OCI-LY7 (cell line): Measurements from ENCODE around the gene HIGD2B. TPM values are rescaled to one million over a fixed set of nuclear protein-coding genes. Genes with fewer than 3 reads are reported as not detected.

Experiments
- BruUV-seq: library from RNA; stranded (reverse); fragments of 400-500 nt; replicated peaks from 2 replicates; lab custom pipeline; 2021; lab: Mats Ljungman, UMichigan
- CTCF ChIA-PET: fragments of 300-600 bp; sonication (Branson Sonifier 250); formaldehyde crosslinking; loops from one replicate; lab custom pipeline; 2022; ENCODE audit warnings: antibody characterized with exemption; ENCODE audit not compliant: unreplicated experiment; lab: Charles Lee
- POLR2A ChIA-PET: fragments of 300-600 bp; sonication (Branson Sonifier 250); formaldehyde crosslinking; loops from one replicate; lab custom pipeline; 2022; ENCODE audit warnings: antibody characterized with exemption; lab: Charles Lee
- DNase-seq: peaks from one replicate; pipeline ENCODE4 v3.0.0-alpha.2; 2015; ENCODE audit warnings: low spot score
- H2AFZ ChIP-seq: fragments of 200-600 bp; sonication (generic), shearing (Covaris generic); 2 replicates; pipeline ENCODE4 v1.6.1; 2014; ENCODE audit warnings: mild to moderate bottlenecking, antibody characterized with exemption, low read length, moderate library complexity
- H3K27ac ChIP-seq: fragments of 200-600 bp; sonication (generic); 2 replicates; pipeline ENCODE4 v1.5.1; 2014; ENCODE audit warnings: mixed run types, low read depth, mild to moderate bottlenecking, moderate library complexity, low read length, inconsistent platforms; ENCODE audit not compliant: poor library complexity, severe bottlenecking
- H3K36me3 ChIP-seq: fragments of 200-600 bp; sonication (generic); 2 replicates; pipeline ENCODE4 v1.6.1; 2014; ENCODE audit warnings: mild to moderate bottlenecking, antibody characterized with exemption, low read length, moderate library complexity, mixed read lengths; ENCODE audit not compliant: insufficient read depth
- H3K4me1 ChIP-seq: fragments of 200-600 bp; sonication (generic); 2 replicates; pipeline ENCODE4 v1.5.1; 2014; ENCODE audit warnings: mild to moderate bottlenecking, low read length; ENCODE audit not compliant: insufficient read depth, poor library complexity, severe bottlenecking
- H3K4me2 ChIP-seq: fragments of 200-600 bp; sonication (generic); 2 replicates; pipeline ENCODE4 v1.6.1; 2014; ENCODE audit warnings: mild to moderate bottlenecking, low read length
- H3K4me3 ChIP-seq: fragments of 200-600 bp; sonication (generic); 2 replicates; pipeline ENCODE4 v1.5.1; 2014; ENCODE audit warnings: mild to moderate bottlenecking, low read depth, low read length; ENCODE audit not compliant: poor library complexity, severe bottlenecking
- H3K79me2 ChIP-seq: fragments of 200-600 bp; sonication (generic); 2 replicates; pipeline ENCODE4 v1.6.1; 2016; ENCODE audit warnings: low read depth, mild to moderate bottlenecking, low read length, moderate library complexity, mixed read lengths; ENCODE audit not compliant: insufficient read depth
- H3K9me2 ChIP-seq: fragments of 200-600 bp; sonication (generic); 2 replicates; pipeline ENCODE4 v1.6.1; 2016; ENCODE audit warnings: mild to moderate bottlenecking, low read length, mixed read lengths; ENCODE audit not compliant: insufficient read depth
- H3K9me3 ChIP-seq: fragments of 200-600 bp; sonication (generic); 2 replicates; pipeline ENCODE4 v1.6.1; 2014; ENCODE audit warnings: mild to moderate bottlenecking, mixed run types, low read length, mixed read lengths
- H4K20me1 ChIP-seq: fragments of 200-600 bp; sonication (generic); 2 replicates; pipeline ENCODE4 v1.6.1; 2014; ENCODE audit warnings: mild to moderate bottlenecking, antibody characterized with exemption, low read length, moderate library complexity, mixed read lengths; ENCODE audit not compliant: insufficient read depth
- EZH2phosphoT487 ChIP-seq: fragments of 200-600 bp; sonication (generic); IDR thresholded peaks from 2 replicates; pipeline ENCODE4 v1.6.1; 2018; ENCODE audit warnings: low read depth, borderline replicate concordance, mild to moderate bottlenecking, mixed run types, antibody characterized with exemption, low read length, moderate library complexity, mixed read lengths
- intact Hi-C: fragments of 100-400 bp; cut with micrococcal nuclease; formaldehyde crosslinking; loops from one replicate; pipeline ENCODE4 v1.10.0; 2022; ENCODE audit not compliant: unreplicated experiment
- total RNA-seq, 2 experiments: library from RNA; depleted of rRNA in 1 of 2; stranded (reverse); fragments of >200 nt in 1 of 2; shearing (Covaris generic) in 1 of 2; gene quantifications; 2 replicates each; pipeline ENCODE4 v1.2.3, GENCODE V29; 2014 to 2022
- TF ChIP-seq, protein P1 (sequence below): fragments of 200-600 bp; sonication (generic); conservative IDR thresholded peaks from 2 replicates; pipeline ENCODE4 v1.5.1; 2014; ENCODE audit warnings: mild to moderate bottlenecking, antibody characterized with exemption, low read length, moderate library complexity, mixed read lengths

HIGD2B gene
- total RNA-seq, 2 experiments from 2014 or later = 0.22 TPM; not detected in 1

DNA sequence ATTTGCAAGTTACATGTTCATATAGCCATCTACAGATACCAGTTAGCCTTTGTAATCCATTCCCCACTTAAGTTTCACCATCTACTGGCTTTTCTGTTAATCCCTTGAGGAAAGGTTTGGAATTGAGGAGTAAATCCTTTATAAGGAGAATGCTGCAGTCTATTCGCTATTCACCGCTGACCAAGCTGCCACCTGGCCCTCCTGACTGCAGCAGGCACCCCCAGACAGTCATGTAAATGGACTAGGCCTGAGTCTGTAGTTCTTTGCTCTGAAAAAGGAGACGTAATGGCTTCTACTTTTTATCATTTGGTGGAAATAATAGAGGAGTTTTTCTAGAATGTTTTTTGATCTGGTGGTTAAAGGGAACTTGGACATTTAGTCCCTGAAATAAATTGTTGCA is 3.2 kb downstream of the HIGD2B start:
- H3K36me3 ChIP-seq = no peaks in the 10 kb centered on the region
- H3K9me3 ChIP-seq = no peaks in the 10 kb centered on the region
- intact Hi-C loops = loop anchor here (10.0 kb wide), 1 partner anchor 208 kb away; the partner anchor contains the start of gene ARIH1
- H3K79me2 ChIP-seq = no peaks in the 10 kb centered on the region
- H3K27ac ChIP-seq = no peak overlapping the region
- BruUV-seq = no TSS peak
- no peaks in the 10 kb centered on the region for H4K20me1 ChIP-seq
- TF ChIP-seq, protein P1, sequence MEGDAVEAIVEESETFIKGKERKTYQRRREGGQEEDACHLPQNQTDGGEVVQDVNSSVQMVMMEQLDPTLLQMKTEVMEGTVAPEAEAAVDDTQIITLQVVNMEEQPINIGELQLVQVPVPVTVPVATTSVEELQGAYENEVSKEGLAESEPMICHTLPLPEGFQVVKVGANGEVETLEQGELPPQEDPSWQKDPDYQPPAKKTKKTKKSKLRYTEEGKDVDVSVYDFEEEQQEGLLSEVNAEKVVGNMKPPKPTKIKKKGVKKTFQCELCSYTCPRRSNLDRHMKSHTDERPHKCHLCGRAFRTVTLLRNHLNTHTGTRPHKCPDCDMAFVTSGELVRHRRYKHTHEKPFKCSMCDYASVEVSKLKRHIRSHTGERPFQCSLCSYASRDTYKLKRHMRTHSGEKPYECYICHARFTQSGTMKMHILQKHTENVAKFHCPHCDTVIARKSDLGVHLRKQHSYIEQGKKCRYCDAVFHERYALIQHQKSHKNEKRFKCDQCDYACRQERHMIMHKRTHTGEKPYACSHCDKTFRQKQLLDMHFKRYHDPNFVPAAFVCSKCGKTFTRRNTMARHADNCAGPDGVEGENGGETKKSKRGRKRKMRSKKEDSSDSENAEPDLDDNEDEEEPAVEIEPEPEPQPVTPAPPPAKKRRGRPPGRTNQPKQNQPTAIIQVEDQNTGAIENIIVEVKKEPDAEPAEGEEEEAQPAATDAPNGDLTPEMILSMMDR = no peak
- TF ChIP-seq EZH2phosphoT487 = no peak
- ChIA-PET CTCF (no interaction called here), POLR2A (no interaction called here)
- no peaks in the 10 kb centered on the region for H3K9me2 ChIP-seq
- DNase-seq = no peak
- no peak overlapping the region for H3K4me2 ChIP-seq
- peaks cover 17% of the 10 kb centered on the region for H3K4me1 ChIP-seq
- no peak overlapping the region for H3K4me3 ChIP-seq
- H2AFZ ChIP-seq = peak overlapping the region; percentile 35; the same call in 1 of the 2 replicates

DNA sequence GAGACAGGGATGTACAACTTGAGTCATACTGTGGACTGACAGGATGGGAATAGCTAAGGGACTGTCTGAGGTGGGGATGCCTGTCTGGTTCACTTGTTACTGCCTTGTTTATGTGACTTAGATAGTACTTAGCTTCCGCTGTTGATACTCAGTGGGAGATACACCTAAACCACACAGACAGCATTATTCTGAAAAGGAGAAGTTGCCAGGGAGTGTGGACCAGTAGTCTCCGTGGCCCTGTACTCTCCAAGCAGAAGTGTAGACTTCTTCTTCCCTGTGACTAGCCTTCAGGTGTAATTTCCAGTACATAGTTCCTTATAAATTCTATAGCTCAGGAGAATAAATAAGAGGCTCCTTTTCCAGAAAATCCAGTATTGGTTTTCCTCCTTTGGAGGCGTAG is 5.1 kb downstream of the HIGD2B start:
- no TSS peak for BruUV-seq
- peaks cover 9% of the 10 kb centered on the region for H3K4me1 ChIP-seq
- ChIA-PET CTCF (no interaction called here), POLR2A (interaction anchor here (0.7 kb wide), 1 partner anchor 35 kb away, joined by 4 read pairs; no protein-coding TSS in a partner anchor)
- no peak overlapping the region for H3K27ac ChIP-seq
- TF ChIP-seq, protein P1 = no peak
- no peak for TF ChIP-seq EZH2phosphoT487
- H3K4me3 ChIP-seq = no peak overlapping the region
- intact Hi-C loops = loop anchor here (10.0 kb wide), 1 partner anchor 206 kb away; the partner anchor contains the start of gene ARIH1
- no peak overlapping the region for H2AFZ ChIP-seq
- H3K9me3 ChIP-seq = no peaks in the 10 kb centered on the region
- H3K36me3 ChIP-seq = no peaks in the 10 kb centered on the region
- H3K4me2 ChIP-seq = no peak overlapping the region
- no peaks in the 10 kb centered on the region for H3K9me2 ChIP-seq
- no peaks in the 10 kb centered on the region for H3K79me2 ChIP-seq
- no peak for DNase-seq
- H4K20me1 ChIP-seq = no peaks in the 10 kb centered on the region

DNA sequence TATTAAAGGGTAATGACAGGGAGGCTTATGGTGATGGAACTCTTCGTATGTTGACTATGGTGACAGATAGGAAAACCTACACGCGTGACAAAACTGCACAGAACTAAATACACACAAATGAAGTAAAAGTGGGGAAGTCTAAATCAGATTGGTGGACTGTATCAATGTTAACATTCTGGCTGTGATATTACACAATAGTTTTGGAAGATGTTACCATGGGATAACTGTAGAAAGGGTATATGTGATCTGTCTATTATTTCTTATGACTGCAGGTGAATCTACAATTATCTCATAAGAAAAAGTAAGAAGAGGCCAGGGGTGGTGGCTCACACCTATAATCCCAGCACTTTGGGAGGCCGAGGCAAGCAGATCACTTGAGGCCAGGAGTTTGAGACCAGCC is 9.1 kb downstream of the HIGD2B start:
- BruUV-seq = no TSS peak
- intact Hi-C loops = loop anchor here (10.0 kb wide), 1 partner anchor 362 kb away; no protein-coding TSS in a partner anchor
- POLR2A ChIA-PET = interaction anchor here (0.6 kb wide), 1 partner anchor 120 kb away, joined by 4 read pairs; no protein-coding TSS in a partner anchor

More for the DNA sequence above, 9.1 kb downstream of the HIGD2B start:
- H3K36me3 ChIP-seq = no peaks in the 10 kb centered on the region
- H2AFZ ChIP-seq = no peak overlapping the region
- no peaks in the 10 kb centered on the region for H3K9me2 ChIP-seq
- H4K20me1 ChIP-seq = no peaks in the 10 kb centered on the region
- H3K4me2 ChIP-seq = no peak overlapping the region
- H3K79me2 ChIP-seq = no peaks in the 10 kb centered on the region
- no peaks in the 10 kb centered on the region for H3K9me3 ChIP-seq
- TF ChIP-seq, protein P1 = no peak
- no peak for TF ChIP-seq EZH2phosphoT487
- no peak overlapping the region for H3K4me3 ChIP-seq
- CTCF ChIA-PET = no interaction called here
- no peak overlapping the region for H3K27ac ChIP-seq
- no peaks in the 10 kb centered on the region for H3K4me1 ChIP-seq
- DNase-seq = no peak
